Measurements from ENCODE around the gene RBM26.
"Not testable (repeated sequence)": the region's sequence is repeated elsewhere in the genome, so short reads cannot be mapped to it uniquely, and the experiment has no call there.

Gene RBM26

DNA sequence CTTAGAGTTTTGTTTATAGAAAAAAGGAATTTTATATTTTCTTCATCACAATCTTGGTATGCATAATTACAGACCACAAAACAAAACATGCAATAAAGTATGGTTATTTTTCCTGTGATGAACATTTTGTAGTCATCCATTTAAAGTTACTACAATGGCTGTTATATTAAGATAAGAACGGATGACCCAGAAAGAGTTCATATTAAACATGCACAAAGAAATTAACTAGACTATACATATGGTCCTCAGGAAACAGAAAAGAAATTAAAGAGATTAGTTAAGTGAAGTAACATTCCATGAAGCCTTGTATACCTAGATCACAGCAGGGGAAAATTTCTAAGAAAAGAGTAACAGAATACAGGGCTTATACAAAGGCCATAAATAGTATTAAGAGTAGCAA, 36.8 kb downstream of the RBM26 start:
- peaks cover 63% of the 10 kb centered on the region for H3K36me3 ChIP-seq (ENCODE audit: control insufficient read depth, insufficient read depth, low read length)
- no peak overlapping the region for H3K27ac ChIP-seq (ENCODE audit: low read depth, low read length, severe bottlenecking)
- H3K9me3 ChIP-seq (ENCODE audit: control insufficient read depth, low read length), result no peaks in the 10 kb centered on the region
- no peaks in the 10 kb centered on the region for H3K4me1 ChIP-seq (ENCODE audit: control insufficient read depth, insufficient read depth, low read length, poor library complexity, severe bottlenecking)
- WGBS, 2 experiments (ENCODE audit: insufficient coverage in 2 of 2), result no CpG with 5 or more reads among the region's 1 CpG
- H3K4me3 ChIP-seq (ENCODE audit: extremely low read depth, insufficient read depth, low read length, poor library complexity, severe bottlenecking), result no peak overlapping the region

- H3K4me3 ChIP-seq (ENCODE audit: extremely low read depth, insufficient read depth, low read length, poor library complexity, severe bottlenecking), result no peak overlapping the region
- 100% methylated on average over 1 of the region's 2 CpGs for WGBS, 2 experiments (ENCODE audit: insufficient coverage in 2 of 2)
- no peak overlapping the region for H3K27ac ChIP-seq (ENCODE audit: low read depth, low read length, severe bottlenecking)
- H3K9me3 ChIP-seq (ENCODE audit: control insufficient read depth, low read length), result no peaks in the 10 kb centered on the region
- H3K4me1 ChIP-seq (ENCODE audit: control insufficient read depth, insufficient read depth, low read length, poor library complexity, severe bottlenecking), result no peaks in the 10 kb centered on the region
- H3K36me3 ChIP-seq (ENCODE audit: control insufficient read depth, insufficient read depth, low read length), result peaks cover 74% of the 10 kb centered on the region
Observed at GRCh38 chr13:79365981-79366380, 40.1 kb downstream of the RBM26 start.

GRCh38 chr13:79361299-79361698, 44.8 kb downstream of the RBM26 start:
- 93 to 95% methylated on average over 3 of the region's 3 CpGs for WGBS, 2 experiments (ENCODE audit: insufficient coverage in 2 of 2)
- Histone ChIP-seq H3K9me3 (ENCODE audit: control insufficient read depth, low read length) (no peaks in the 10 kb centered on the region), H3K4me1 (ENCODE audit: control insufficient read depth, insufficient read depth, low read length, poor library complexity, severe bottlenecking) (no peaks in the 10 kb centered on the region), H3K27ac (ENCODE audit: low read depth, low read length, severe bottlenecking) (no peak overlapping the region), H3K36me3 (ENCODE audit: control insufficient read depth, insufficient read depth, low read length) (peaks cover 51% of the 10 kb centered on the region), H3K4me3 (ENCODE audit: extremely low read depth, insufficient read depth, low read length, poor library complexity, severe bottlenecking) (no peak overlapping the region)

GRCh38 chr13:79360095-79360494, 46.0 kb downstream of the RBM26 start:
- Histone ChIP-seq H3K9me3 (ENCODE audit: control insufficient read depth, low read length) (no peaks in the 10 kb centered on the region), H3K27ac (ENCODE audit: low read depth, low read length, severe bottlenecking) (no peak overlapping the region), H3K36me3 (ENCODE audit: control insufficient read depth, insufficient read depth, low read length) (peaks cover 50% of the 10 kb centered on the region), H3K4me3 (ENCODE audit: extremely low read depth, insufficient read depth, low read length, poor library complexity, severe bottlenecking) (no peak overlapping the region), H3K4me1 (ENCODE audit: control insufficient read depth, insufficient read depth, low read length, poor library complexity, severe bottlenecking) (no peaks in the 10 kb centered on the region)
- WGBS, 2 experiments (ENCODE audit: insufficient coverage in 2 of 2), result no CpG with 5 or more reads among the region's 1 CpG

GRCh38 chr13:79359064-79359463, 47.0 kb downstream of the RBM26 start:
- peaks cover 1% of the 10 kb centered on the region for H3K4me1 ChIP-seq (ENCODE audit: control insufficient read depth, insufficient read depth, low read length, poor library complexity, severe bottlenecking)
- H3K9me3 ChIP-seq (ENCODE audit: control insufficient read depth, low read length), result no peaks in the 10 kb centered on the region
- H3K36me3 ChIP-seq (ENCODE audit: control insufficient read depth, insufficient read depth, low read length), result peaks cover 57% of the 10 kb centered on the region
- H3K27ac ChIP-seq (ENCODE audit: low read depth, low read length, severe bottlenecking), result no peak overlapping the region
- no peak overlapping the region for H3K4me3 ChIP-seq (ENCODE audit: extremely low read depth, insufficient read depth, low read length, poor library complexity, severe bottlenecking)

- peaks cover 18% of the 10 kb centered on the region for H3K4me1 ChIP-seq (ENCODE audit: control insufficient read depth, insufficient read depth, low read length, poor library complexity, severe bottlenecking)
- no peaks in the 10 kb centered on the region for H3K9me3 ChIP-seq (ENCODE audit: control insufficient read depth, low read length)
- H3K27ac ChIP-seq (ENCODE audit: low read depth, low read length, severe bottlenecking), result no peak overlapping the region
- 100% methylated on average over 1 to 2 of the region's 3 CpGs for WGBS, 2 experiments (ENCODE audit: insufficient coverage in 2 of 2)
- peaks cover 46% of the 10 kb centered on the region for H3K36me3 ChIP-seq (ENCODE audit: control insufficient read depth, insufficient read depth, low read length)
- H3K4me3 ChIP-seq (ENCODE audit: extremely low read depth, insufficient read depth, low read length, poor library complexity, severe bottlenecking), result no peak overlapping the region
Observed at GRCh38 chr13:79354285-79354684, 51.8 kb downstream of the RBM26 start.

DNA sequence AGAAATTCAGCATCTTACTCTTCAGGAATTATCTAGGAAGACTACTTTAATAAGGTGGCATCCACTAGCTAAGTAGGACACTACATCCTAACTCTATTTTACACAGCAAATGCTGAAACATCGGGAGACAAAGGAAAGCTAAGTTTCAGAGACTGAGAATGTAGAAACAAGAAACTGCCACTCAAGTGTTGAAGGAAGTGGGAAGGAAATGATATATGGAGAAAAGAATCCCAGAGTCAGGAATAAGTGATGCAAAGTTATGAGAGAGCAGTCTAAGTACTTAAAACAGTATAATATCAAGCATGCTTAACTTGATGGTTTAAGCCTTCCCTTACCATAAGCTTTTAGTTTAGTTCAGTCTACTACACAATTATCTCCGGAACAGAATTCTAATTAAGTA, 52.4 kb downstream of the RBM26 start:
- Histone ChIP-seq H3K4me1 (ENCODE audit: control insufficient read depth, insufficient read depth, low read length, poor library complexity, severe bottlenecking) (peaks cover 18% of the 10 kb centered on the region), H3K27ac (ENCODE audit: low read depth, low read length, severe bottlenecking) (peak overlapping the region; percentile 42), H3K4me3 (ENCODE audit: extremely low read depth, insufficient read depth, low read length, poor library complexity, severe bottlenecking) (no peak overlapping the region), H3K9me3 (ENCODE audit: control insufficient read depth, low read length) (no peaks in the 10 kb centered on the region), H3K36me3 (ENCODE audit: control insufficient read depth, insufficient read depth, low read length) (peaks cover 41% of the 10 kb centered on the region)
- no CpG with 5 or more reads among the region's 2 CpGs for WGBS, 2 experiments (ENCODE audit: insufficient coverage in 2 of 2)

DNA sequence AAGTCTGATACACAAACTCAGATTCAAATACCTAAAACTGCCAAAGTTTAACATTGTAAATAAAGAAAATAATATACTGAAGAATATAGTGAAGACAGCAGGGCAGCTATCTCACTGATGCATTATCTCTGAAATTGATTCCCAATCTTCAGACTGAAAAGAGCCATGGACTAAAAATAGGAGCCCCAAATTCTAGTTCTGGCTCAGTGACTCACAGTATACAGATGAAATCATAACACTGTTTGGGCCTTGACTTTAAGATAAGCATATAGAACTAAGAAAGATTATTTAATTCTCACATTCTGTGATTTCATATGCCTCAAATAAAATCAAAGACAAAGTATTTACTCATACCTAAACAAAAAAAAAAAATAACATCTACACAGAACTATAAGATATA, 53.9 kb downstream of the RBM26 start:
- Histone ChIP-seq H3K36me3 (ENCODE audit: control insufficient read depth, insufficient read depth, low read length) (peaks cover 35% of the 10 kb centered on the region), H3K4me1 (ENCODE audit: control insufficient read depth, insufficient read depth, low read length, poor library complexity, severe bottlenecking) (peaks cover 18% of the 10 kb centered on the region), H3K27ac (ENCODE audit: low read depth, low read length, severe bottlenecking) (no peak overlapping the region), H3K9me3 (ENCODE audit: control insufficient read depth, low read length) (no peaks in the 10 kb centered on the region), H3K4me3 (ENCODE audit: extremely low read depth, insufficient read depth, low read length, poor library complexity, severe bottlenecking) (no peak overlapping the region)

DNA sequence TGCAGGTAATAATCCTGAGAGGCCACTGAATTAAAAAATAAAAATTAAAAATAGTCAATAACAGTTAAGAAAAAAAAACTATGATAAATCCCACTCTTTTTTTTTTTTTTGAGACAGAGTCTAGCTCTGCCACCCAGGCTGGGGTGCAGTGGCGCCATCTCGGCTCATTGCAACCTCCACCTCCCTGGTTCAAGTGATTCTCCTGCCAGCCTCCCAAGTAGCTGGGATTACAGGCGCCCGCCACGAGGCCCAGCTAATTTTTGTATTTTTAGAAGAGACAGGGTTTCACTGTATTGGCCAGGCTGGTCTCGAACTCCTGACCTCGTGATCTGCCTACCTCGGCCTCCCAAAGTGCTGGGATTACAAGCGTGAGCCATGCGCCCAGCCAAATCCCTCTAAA, 56.4 kb downstream of the RBM26 start:
- not testable (repeated sequence) for H3K4me3 ChIP-seq (ENCODE audit: extremely low read depth, insufficient read depth, low read length, poor library complexity, severe bottlenecking); H3K9me3 ChIP-seq (ENCODE audit: control insufficient read depth, low read length); H3K27ac ChIP-seq (ENCODE audit: low read depth, low read length, severe bottlenecking)
- H3K4me1 ChIP-seq (ENCODE audit: control insufficient read depth, insufficient read depth, low read length, poor library complexity, severe bottlenecking), result peaks cover 18% of the 10 kb centered on the region
- H3K36me3 ChIP-seq (ENCODE audit: control insufficient read depth, insufficient read depth, low read length), result peaks cover 32% of the 10 kb centered on the region
- WGBS, 2 experiments (ENCODE audit: insufficient coverage in 2 of 2), result 88 to 92% methylated on average over 8 of the region's 10 CpGs

DNA sequence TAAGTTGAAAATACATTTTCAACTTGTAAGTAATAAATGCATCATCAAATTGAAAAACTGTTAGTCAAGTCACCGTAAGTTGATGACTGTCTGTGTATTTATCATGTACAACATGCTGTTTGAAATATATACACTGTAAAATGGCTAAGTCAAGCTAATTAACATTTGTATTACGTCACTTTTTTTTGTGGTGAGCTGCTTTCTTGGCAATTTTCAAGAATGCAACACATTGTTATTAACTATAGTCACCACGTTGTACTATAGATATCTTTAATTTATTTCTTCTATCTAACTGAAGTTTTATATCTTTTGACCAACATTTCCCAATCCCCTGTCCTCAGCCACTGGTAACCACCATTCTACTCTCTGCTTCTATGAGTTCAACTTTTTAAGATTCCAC, 57.0 kb downstream of the RBM26 start:
- no peaks in the 10 kb centered on the region for H3K9me3 ChIP-seq (ENCODE audit: control insufficient read depth, low read length)
- H3K36me3 ChIP-seq (ENCODE audit: control insufficient read depth, insufficient read depth, low read length), result peaks cover 31% of the 10 kb centered on the region
- H3K4me1 ChIP-seq (ENCODE audit: control insufficient read depth, insufficient read depth, low read length, poor library complexity, severe bottlenecking), result peaks cover 17% of the 10 kb centered on the region
- H3K27ac ChIP-seq (ENCODE audit: low read depth, low read length, severe bottlenecking), result no peak overlapping the region
- no peak overlapping the region for H3K4me3 ChIP-seq (ENCODE audit: extremely low read depth, insufficient read depth, low read length, poor library complexity, severe bottlenecking)
- WGBS, 2 experiments (ENCODE audit: insufficient coverage in 2 of 2), result no CpG with 5 or more reads among the region's 3 CpGs

DNA sequence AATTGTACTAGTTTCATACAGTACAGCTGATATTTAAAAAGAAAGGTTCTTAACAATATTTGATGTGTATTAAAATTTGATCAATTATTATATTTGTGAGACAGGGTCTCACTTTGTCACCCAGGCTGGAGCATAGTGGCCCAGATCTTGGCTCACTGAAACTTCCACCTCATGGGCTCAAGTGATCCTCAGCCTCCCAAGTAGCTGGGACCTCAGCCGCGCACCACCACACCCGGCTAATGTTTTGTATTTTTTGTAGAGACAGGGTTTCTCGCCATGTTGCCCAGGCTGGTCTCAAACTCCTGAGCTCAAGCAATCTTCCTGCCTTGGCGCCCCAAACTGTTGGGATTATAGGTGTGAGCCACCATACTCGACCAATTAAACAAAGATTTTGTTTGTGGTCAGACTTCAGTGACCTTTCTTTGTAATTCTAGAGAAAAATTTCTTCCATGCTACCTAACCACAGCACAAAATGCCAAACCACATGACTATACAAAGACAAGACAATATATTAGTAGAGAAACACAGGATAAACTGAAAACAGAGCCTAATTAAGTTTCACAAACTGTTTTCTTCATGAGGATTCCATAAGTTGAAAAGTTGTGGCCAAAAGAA, 59.6 kb downstream of the RBM26 start:
- WGBS, 2 experiments (ENCODE audit: insufficient coverage in 2 of 2), result 96 to 97% methylated on average over 4 to 5 of the region's 6 CpGs
- H3K27ac ChIP-seq (ENCODE audit: low read depth, low read length, severe bottlenecking), result no peak overlapping the region
- H3K36me3 ChIP-seq (ENCODE audit: control insufficient read depth, insufficient read depth, low read length), result peaks cover 28% of the 10 kb centered on the region
- peaks cover 2% of the 10 kb centered on the region for H3K4me1 ChIP-seq (ENCODE audit: control insufficient read depth, insufficient read depth, low read length, poor library complexity, severe bottlenecking)
- H3K4me3 ChIP-seq (ENCODE audit: extremely low read depth, insufficient read depth, low read length, poor library complexity, severe bottlenecking), result no peak overlapping the region
- no peaks in the 10 kb centered on the region for H3K9me3 ChIP-seq (ENCODE audit: control insufficient read depth, low read length)

Data from mesodermal cell (in vitro differentiated cells).